Measurements from ENCODE around the gene RAB31.
A peak's percentile ranks its signal among the peaks of the same experiment; 100 is the strongest.
"Not testable (repeated sequence)": the region's sequence is repeated elsewhere in the genome, so short reads cannot be mapped to it uniquely, and the experiment has no call there.

Gene RAB31

DNA sequence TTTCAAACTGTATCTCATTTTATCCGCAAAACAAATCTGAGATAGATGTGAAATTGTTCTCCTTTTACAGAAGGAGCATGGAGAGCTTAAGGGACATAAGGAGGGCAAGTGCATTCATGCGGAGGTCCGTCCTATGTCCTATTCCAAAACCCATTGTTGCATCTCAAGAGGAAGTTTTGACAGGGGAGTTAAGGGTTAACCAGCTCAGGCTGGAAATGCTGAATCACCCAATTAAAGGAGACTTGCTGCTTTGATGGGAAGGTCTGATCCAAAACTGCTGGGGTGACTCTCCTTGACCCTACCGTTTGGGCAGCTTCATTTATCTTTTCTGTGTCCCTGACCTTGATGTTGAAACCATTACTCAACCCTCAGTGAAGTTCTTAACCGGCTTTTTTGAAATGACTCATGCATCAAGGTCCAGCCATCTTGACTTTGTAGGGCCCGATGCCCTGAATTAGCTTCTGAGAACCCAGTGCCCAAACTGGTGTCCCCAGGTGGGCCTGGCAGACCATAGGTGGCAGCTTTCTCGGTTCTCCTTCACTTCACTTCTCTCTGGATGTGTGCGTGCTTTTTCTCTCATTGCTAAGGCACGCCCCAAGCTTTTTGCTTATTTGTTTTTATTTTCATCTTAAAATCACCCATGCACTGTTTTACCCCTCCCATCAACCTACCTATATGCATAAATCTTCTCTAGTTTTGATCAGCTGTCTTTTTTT lies 161.8 kb downstream of the RAB31 start:
- no peak for DNase-seq

DNA sequence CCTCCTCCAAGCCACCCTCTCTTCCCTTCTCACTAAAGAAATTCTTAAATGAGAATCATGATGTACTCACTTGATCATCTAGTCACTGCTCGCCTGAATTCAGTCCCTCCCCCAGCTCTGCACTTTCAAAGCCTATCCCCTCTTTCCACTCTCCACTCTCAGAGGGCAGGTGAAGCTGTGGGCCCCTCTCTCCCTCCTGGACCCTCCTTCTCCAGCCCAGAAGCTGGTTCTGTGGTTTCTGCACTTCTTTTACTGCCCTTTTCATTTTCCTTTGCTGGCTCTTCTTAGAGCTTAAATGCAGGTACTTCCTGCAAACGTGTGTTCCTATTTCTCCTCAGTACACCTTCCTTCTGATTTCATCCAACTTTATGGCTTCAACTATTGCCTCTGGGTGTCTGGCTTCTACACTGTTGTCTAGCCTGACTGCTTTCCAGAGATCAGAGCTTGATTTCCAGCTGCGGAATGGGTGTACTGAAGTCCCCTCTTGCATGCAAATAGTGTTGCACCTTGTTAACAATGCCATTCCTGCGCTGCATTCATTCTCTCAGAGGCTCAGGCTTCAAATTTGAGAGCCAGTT lies 162.4 kb downstream of the RAB31 start:
- no peak for DNase-seq

DNA sequence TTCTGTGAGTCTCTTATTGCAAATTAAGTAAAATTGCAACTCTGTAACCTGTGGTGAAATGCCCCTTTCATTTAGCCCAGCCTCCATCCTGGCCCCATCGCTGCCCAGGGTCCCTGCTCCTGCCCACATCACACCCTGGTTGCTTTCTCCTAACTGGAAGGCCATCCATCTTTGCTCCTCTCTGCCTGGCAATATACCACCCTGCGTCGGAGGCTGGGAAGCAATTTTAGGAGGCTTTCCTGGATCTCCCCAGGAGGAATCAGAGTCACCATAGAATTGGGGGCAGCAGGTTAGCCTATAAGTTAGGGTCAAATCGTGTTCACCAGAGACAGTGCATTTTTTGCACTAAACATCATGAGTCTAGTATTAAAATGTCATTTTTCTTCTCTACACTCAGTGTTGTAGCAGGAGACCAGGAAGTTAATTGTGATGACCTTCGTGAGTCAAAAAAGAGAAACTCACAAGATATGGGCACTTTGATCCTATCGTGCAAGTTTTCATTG lies 163.2 kb downstream of the RAB31 start:
- no peak for DNase-seq

DNA sequence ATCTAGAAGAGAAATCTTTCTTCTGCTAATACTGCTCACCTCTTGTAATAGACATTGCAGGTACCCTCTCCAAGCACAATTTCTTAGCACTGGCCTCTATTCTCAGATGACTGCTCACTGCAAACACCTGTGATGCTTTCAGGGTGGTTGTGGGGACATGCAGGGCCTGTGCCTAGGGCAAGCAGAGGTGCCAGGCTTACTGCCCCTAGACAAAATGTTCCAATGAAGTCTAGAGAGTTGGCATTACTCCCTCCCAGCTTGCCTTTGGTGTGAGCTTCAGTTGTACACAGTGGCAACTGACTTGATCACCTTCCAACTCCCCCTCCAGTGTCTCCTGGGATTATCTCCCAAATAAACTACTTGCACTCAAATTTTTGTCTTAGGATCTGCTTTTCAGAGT lies 164.7 kb downstream of the RAB31 start:
- DNase-seq: no peak

- DNase-seq: no peak
Measured at GRCh38 chr18:9874728-9875127, 166.6 kb downstream of the RAB31 start.

- no peak for DNase-seq
Measured at GRCh38 chr18:9876212-9876866, 168.2 kb downstream of the RAB31 start.

- peak; percentile 37 for DNase-seq
Measured at GRCh38 chr18:9876867-9877654, 169.0 kb downstream of the RAB31 start.

- DNase-seq: no peak
Measured at GRCh38 chr18:9877655-9878014, 169.5 kb downstream of the RAB31 start.

- DNase-seq: no peak
Measured at GRCh38 chr18:9878095-9878494, 170.0 kb downstream of the RAB31 start.

DNA sequence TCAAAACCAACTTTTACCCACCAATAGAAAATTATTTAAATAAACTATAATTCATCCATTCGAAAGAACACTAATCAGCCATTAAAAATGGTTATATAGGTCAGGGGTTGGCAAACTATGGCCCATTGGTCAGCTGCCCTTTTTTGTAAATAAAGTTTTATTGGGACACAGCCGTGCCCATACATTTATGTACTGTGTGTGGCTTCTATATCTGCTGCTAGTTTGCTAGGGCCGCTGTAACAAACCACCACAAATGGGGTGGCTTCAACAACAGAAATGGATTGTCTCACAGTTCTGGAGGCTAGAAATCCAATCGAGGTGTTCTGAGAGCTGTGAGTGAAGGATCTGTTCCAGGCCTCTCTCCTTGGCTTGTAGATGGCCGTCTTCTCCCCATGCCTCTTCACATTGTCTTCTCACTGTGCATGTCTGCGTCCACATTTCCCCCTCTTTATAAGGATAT lies 170.7 kb downstream of the RAB31 start:
- DNase-seq: no peak

- no peak for DNase-seq
Measured at GRCh38 chr18:9884090-9884489, 176.0 kb downstream of the RAB31 start.

DNA sequence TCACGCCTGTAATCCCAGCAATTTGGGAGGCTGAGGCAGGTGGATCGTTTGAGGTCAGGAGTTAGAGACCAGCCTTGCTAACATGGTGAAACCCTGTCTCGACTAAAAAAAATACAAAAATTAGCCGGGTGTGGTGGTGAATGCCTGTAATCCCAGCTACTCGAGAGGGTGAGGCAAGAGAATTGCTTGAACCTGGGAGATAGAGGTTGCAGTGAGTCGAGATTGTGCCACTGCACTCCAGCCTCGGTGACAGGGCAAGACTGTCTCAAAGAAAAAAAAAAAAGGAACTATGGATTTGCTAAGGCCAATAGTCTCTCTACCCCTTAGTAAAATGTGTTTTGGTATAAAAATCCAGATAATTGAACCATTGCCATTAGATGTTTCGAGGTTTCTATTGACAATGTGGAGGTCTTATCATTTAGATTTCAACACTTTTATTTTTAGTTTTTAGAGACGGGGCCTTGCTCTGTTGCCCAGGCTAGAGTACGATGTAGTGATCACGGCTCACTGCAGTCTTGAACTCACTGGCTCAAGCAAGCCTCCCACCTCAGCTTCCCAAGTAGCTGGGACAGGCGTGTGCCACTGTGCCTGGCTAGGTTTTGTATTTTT lies 176.5 kb downstream of the RAB31 start:
- DNase-seq: no peak

- no peak for DNase-seq
Measured at GRCh38 chr18:9885170-9886004, 177.3 kb downstream of the RAB31 start, which contains the start of gene TXNDC2. TXNDC2 (plus strand) TSS chr18:9885973; CDS start chr18:9886681, 708 bp downstream.

DNA sequence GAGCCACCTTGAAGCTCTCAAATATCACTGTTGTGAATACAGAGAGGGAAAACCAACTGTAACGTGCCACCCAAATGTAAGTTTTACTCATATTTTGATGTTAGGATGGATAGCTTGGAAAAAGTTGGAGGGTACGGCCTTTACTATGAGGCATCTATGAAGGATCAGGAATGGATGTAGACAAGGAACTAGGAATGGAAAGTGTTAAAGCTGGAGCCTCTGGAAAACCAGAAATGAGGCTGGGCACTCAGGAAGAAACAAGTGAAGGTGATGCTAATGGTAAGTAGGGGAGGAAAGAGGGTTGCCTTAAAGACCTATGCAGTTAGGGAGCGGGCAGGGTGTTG lies 177.9 kb downstream of the RAB31 start:
- no peak for DNase-seq

DNA sequence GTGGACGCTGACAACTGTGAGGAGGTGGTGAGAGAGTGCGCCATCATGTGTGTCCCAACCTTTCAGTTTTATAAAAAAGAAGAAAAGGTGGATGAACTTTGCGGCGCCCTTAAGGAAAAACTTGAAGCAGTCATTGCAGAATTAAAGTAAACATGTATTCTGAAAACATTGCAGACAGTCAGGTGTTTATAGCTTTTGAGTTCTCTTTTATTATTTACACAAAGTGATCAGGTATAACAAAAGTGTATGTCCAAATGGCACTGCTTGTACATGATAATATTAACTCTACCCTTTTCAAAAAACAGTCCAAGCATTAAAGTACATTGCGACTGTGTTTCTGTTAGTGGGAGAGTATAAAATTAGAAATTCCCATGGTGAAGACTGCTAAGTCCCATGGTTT lies 179.9 kb downstream of the RAB31 start:
- no peak for DNase-seq

- no peak for DNase-seq
Measured at GRCh38 chr18:9890196-9890595, 182.1 kb downstream of the RAB31 start.

DNA sequence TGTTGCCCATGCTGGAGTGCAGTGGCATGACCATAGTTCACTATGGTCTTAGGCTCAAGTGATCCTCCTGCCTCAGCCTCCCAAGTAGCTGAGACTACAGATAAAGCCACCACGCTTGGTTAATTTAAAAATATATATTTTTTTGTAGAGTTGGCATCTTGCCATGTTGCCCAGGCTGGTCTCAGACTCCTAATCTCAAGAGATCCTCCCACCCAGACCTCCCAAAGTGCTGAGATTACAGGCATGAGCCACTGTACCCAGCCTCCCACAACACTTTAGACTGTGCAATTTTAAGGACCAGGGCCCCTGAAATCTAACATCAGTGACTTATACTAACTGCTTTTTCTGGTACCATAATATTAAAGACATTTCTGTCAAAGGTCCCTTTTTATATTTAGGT lies 182.9 kb downstream of the RAB31 start:
- no peak for DNase-seq

- not testable (repeated sequence) for DNase-seq
Measured at GRCh38 chr18:9891515-9891914, 183.4 kb downstream of the RAB31 start.

DNA sequence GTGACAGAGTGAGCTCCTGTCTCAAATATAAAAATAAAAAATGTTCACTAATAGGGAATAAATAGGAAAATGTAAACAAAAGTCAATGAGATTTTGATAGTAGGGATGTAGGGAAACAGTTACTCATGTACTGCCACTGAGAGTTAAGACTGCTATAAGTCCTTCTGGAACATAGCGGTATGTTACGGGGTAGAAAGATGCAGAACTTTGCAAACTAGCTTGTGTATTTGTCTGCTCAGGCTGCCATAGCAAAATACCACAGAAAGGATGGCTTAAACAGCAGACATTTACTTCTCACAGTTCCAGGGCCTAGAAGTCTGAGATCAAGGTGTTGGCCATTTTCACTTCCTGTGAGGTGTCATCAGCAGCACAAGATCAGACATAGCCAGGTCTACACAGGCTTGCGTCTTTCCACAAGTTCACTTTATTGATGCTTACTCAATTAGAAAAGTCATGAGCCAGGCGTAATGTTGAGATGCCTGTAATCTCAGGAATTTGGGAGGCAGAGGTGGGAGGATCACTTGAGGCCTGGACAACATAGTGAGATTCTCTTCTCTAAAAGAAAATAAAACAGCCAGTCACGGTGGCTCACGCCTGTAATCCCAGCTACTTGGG lies 186.5 kb downstream of the RAB31 start:
- DNase-seq: no peak

DNA sequence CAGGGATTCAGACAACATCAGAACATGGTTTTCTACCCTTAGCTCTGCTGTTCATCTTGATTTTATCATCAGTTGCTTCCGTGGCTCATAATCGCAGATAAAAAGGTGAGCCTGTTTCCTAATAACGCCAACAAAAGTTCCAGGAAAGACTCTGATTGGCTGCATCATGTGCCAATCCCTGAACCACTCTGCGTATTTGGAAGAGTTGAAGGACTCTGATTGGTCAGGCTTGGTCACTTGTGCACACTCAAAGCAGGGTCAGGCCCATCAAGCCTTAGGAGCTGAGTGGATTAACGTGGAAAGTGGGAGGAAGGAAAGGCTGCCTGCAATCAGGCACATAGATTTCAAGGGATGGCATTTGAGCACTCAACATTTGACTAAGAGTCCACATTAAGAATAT lies 189.0 kb downstream of the RAB31 start:
- DNase-seq: no peak

DNA sequence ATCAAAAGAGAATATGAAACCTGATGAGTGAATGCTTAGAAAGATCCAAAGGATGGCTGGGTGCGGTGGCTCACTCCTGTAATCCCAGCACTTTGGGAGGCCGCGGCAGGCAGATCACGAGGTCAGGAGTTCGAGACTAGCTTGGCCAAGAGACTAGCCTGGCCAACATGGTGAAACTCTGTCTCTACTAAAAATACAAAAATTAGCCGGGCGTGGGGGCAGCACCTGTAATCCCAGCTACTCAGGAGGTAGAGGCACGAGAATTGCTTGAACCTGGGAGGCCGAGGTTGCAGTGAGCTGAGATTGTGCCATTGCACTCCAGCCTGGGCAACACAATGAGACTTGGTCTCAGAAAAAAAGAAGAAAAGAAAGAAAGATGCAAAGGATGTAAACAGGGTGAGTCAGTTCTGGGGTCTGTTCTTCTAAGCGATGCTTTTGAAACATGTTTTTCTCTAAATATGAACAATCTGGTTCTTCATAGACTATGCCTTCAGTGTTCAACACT lies 189.7 kb downstream of the RAB31 start:
- DNase-seq: not testable (repeated sequence)

Measured in femur (tissue), 1 donor.